CD14-positive monocyte (primary cell): Measurements from ENCODE around the gene ALDH1A3. TPM values are rescaled to one million over a fixed set of nuclear protein-coding genes. Genes with fewer than 3 reads are reported as not detected.

Experiments
- DNase-seq, 3 donors: peaks; one replicate each; pipeline ENCODE4 v3.0.0-alpha.2; 2011 to 2022
- H2AFZ ChIP-seq: 2 replicates; pipeline ENCODE4 v1.6.0; 2012; ENCODE audit warnings: mild to moderate bottlenecking, low read depth, low read length, inconsistent platforms; ENCODE audit not compliant: insufficient read depth, poor library complexity, severe bottlenecking
- H3K27ac ChIP-seq, 2 donors: 1 replicate in 1 of 2; 2 replicates in 1 of 2; pipeline ENCODE4 v1.5.1; 2012 to 2013; ENCODE audit warnings: low read length in 2 of 2, control low read depth in 1 of 2, inconsistent platforms in 1 of 2, low read depth in 1 of 2, mild to moderate bottlenecking in 1 of 2
- H3K27me3 ChIP-seq, 2 donors: one replicate each; pipeline versions ENCODE4 v1.6.0 to v1.6.1; 2011 to 2013; ENCODE audit warnings: low read length in 2 of 2; ENCODE audit not compliant: control insufficient read depth in 2 of 2, insufficient read depth in 2 of 2
- H3K36me3 ChIP-seq, 2 donors: replicated peaks in 1 of 2; 1 replicate in 1 of 2; 2 replicates in 1 of 2; pipeline versions ENCODE4 v1.5.1 to v1.6.1; 2012 to 2013; ENCODE audit warnings: low read length in 2 of 2, control low read depth in 1 of 2, inconsistent platforms in 1 of 2, mild to moderate bottlenecking in 1 of 2; ENCODE audit not compliant: insufficient read depth in 2 of 2, control insufficient read depth in 1 of 2
- H3K4me1 ChIP-seq, 2 donors: 1 replicate in 1 of 2; 2 replicates in 1 of 2; pipeline versions ENCODE4 v1.5.1 to v1.6.1; 2012 to 2013; ENCODE audit warnings: low read length in 2 of 2, control low read depth in 1 of 2, inconsistent platforms in 1 of 2, mild to moderate bottlenecking in 1 of 2, moderate library complexity in 1 of 2; ENCODE audit not compliant: insufficient read depth in 2 of 2, control insufficient read depth in 1 of 2
- H3K4me2 ChIP-seq: replicated peaks from 2 replicates; pipeline ENCODE3; 2012; ENCODE audit warnings: low read length, moderate library complexity, mild to moderate bottlenecking; ENCODE audit not compliant: poor library complexity, severe bottlenecking; ENCODE audit errors: extremely low read depth
- H3K4me3 ChIP-seq, 3 experiments: fragments of 200-600 bp in 1 of 3; sonication (generic) in 1 of 3; replicated peaks in 1 of 3; 1 replicate in 2 of 3; 2 replicates in 1 of 3; pipeline ENCODE4 v1.5.1; 2011 to 2013; ENCODE audit warnings: low read length in 3 of 3, mild to moderate bottlenecking in 3 of 3, control low read depth in 2 of 3, low read depth in 2 of 3, inconsistent platforms in 1 of 3, moderate library complexity in 1 of 3
- H3K79me2 ChIP-seq: 2 replicates; pipeline ENCODE4 v1.6.0; 2012; ENCODE audit warnings: mild to moderate bottlenecking, control low read depth, inconsistent platforms, low read length, moderate library complexity; ENCODE audit not compliant: insufficient read depth
- H3K9ac ChIP-seq: 2 replicates; pipeline ENCODE4 v1.6.0; 2017; ENCODE audit warnings: low read length, mild to moderate bottlenecking; ENCODE audit not compliant: insufficient read depth, poor library complexity, severe bottlenecking
- H3K9me3 ChIP-seq, 2 donors: replicated peaks in 1 of 2; 1 replicate in 1 of 2; 2 replicates in 1 of 2; pipeline versions ENCODE4 v1.5.1 to v1.6.1; 2012 to 2013; ENCODE audit warnings: low read length in 2 of 2, control low read depth in 1 of 2; ENCODE audit not compliant: control insufficient read depth in 1 of 2, insufficient read depth in 1 of 2
- H4K20me1 ChIP-seq: 2 replicates; pipeline ENCODE4 v1.6.0; 2012; ENCODE audit warnings: mild to moderate bottlenecking, low read length, control low read depth, moderate library complexity; ENCODE audit not compliant: insufficient read depth
- H3K27ac Mint-ChIP-seq, 7 donors: one replicate each; pipeline ENCODE4 v1.8.0; 2020; ENCODE audit warnings: mild to moderate bottlenecking in 7 of 7, mixed read lengths in 7 of 7, moderate library complexity in 6 of 7, inconsistent platforms in 2 of 7
- H3K27me3 Mint-ChIP-seq, 3 donors: one replicate each; pipeline ENCODE4 v1.8.0; 2021 to 2022; ENCODE audit warnings: low read depth in 3 of 3, mild to moderate bottlenecking in 3 of 3, mixed read lengths in 3 of 3, moderate library complexity in 3 of 3, inconsistent platforms in 1 of 3
- H3K36me3 Mint-ChIP-seq, 2 donors: one replicate each; pipeline ENCODE4 v1.8.0; 2020; ENCODE audit warnings: mixed read lengths in 2 of 2, inconsistent platforms in 1 of 2, mild to moderate bottlenecking in 1 of 2
- H3K4me1 Mint-ChIP-seq: one replicate; pipeline ENCODE4 v1.8.0; 2020; ENCODE audit warnings: mild to moderate bottlenecking, mixed read lengths
- H3K4me3 Mint-ChIP-seq, 2 donors: one replicate each; pipeline ENCODE4 v1.8.0; 2020; ENCODE audit warnings: mild to moderate bottlenecking in 2 of 2, mixed read lengths in 2 of 2, moderate library complexity in 1 of 2
- H3K9me3 Mint-ChIP-seq, 7 donors: one replicate each; pipeline ENCODE4 v1.8.0; 2020 to 2022; ENCODE audit warnings: mixed read lengths in 7 of 7, mild to moderate bottlenecking in 6 of 7, moderate library complexity in 6 of 7, inconsistent platforms in 2 of 7
- WGBS: methylation state at CpG from one replicate; pipeline ENCODE4 v1.1.5; 2013; ENCODE audit warnings: missing lambda C conversion rate; ENCODE audit not compliant: insufficient coverage; 5-methylcytosine and 5-hydroxymethylcytosine counted together
- intact Hi-C, 2 donors: fragments of 100-400 bp; cut with micrococcal nuclease; formaldehyde crosslinking; loops; one replicate each; pipeline versions ENCODE4 v1.15.0 to v1.15.1; 2023
- polyA plus RNA-seq, 3 donors: library from polyadenylated mRNA; depleted of rRNA in 1 of 3; unstranded in 2 of 3; stranded (reverse) in 1 of 3; fragments of 300-500 nt in 2 of 3; fragments of >200 nt in 1 of 3; fragmentation: Illumina TruSeq in 2 of 3; gene quantifications; 1 replicate in 2 of 3; 2 replicates in 1 of 3; pipeline ENCODE4 v1.2.3, GENCODE V29; 2012 to 2021
- TF ChIP-seq, protein P1 (sequence below): fragments of 200-600 bp; IDR thresholded peaks from one replicate; pipeline ENCODE4 v1.8.0; 2022; ENCODE audit warnings: antibody characterized with exemption, mild to moderate bottlenecking

ALDH1A3 gene
- polyA plus RNA-seq, 3 donors = not detected

DNA sequence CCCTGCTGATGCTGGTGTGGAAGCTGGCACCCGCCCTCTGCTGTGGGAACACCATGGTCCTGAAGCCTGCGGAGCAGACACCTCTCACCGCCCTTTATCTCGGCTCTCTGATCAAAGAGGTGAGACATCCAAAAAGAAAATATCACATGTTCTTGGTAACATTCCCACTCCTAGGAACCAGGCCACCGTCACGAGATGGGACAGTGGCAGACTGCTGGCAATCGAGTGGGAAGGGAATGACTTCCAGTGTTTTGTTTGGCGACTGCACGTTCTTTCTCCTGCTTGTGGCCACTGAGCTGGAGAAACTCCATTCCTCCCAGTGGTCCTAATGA lies 14.3 kb downstream of the ALDH1A3 start:
- Mint-ChIP-seq H3K4me1 (peaks cover 4% of the 10 kb centered on the region), H3K9me3 (peaks cover 0 to 1% (median 0%) of the 10 kb centered on the region in 7 donors), H3K27ac (no peak overlapping the region), H3K4me3 (no peak overlapping the region), H3K36me3 (no peaks in the 10 kb centered on the region), H3K27me3 (peaks cover 40 to 72% (median 47%) of the 10 kb centered on the region in 3 donors)
- H3K79me2 ChIP-seq = no peaks in the 10 kb centered on the region
- TF ChIP-seq, protein P1, sequence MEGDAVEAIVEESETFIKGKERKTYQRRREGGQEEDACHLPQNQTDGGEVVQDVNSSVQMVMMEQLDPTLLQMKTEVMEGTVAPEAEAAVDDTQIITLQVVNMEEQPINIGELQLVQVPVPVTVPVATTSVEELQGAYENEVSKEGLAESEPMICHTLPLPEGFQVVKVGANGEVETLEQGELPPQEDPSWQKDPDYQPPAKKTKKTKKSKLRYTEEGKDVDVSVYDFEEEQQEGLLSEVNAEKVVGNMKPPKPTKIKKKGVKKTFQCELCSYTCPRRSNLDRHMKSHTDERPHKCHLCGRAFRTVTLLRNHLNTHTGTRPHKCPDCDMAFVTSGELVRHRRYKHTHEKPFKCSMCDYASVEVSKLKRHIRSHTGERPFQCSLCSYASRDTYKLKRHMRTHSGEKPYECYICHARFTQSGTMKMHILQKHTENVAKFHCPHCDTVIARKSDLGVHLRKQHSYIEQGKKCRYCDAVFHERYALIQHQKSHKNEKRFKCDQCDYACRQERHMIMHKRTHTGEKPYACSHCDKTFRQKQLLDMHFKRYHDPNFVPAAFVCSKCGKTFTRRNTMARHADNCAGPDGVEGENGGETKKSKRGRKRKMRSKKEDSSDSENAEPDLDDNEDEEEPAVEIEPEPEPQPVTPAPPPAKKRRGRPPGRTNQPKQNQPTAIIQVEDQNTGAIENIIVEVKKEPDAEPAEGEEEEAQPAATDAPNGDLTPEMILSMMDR = no peak
- no peak overlapping the region for H3K27ac ChIP-seq
- H3K9me3 ChIP-seq = no peaks in the 10 kb centered on the region
- no peaks in the 10 kb centered on the region for H3K36me3 ChIP-seq
- no peak overlapping the region for H3K9ac ChIP-seq
- DNase-seq = no peak
- H2AFZ ChIP-seq = no peak overlapping the region
- no peaks in the 10 kb centered on the region for H3K4me1 ChIP-seq
- intact Hi-C loops = no loop called here
- no peak overlapping the region for H3K4me3 ChIP-seq
- H4K20me1 ChIP-seq = no peaks in the 10 kb centered on the region
- H3K27me3 ChIP-seq = peaks cover 15 to 43% of the 10 kb centered on the region in 2 donors
- no peak overlapping the region for H3K4me2 ChIP-seq
- 98% methylated on average over 7 of the region's 9 CpGs for WGBS

DNA sequence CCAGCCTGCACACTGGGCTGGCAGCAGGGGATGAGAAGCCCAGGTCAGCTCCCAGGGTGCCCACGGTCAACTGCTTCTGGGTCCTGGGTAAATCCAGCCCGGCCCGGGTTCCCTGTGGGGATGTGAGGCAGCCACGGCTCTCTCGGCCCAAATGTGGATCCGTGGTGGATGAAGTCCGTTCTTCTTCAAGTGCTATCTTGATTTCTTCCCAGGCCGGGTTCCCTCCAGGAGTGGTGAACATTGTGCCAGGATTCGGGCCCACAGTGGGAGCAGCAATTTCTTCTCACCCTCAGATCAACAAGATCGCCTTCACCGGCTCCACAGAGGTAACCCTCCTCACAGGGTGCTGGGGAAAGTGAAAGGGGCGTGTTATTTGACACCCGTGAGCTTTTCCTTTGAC lies 16.1 kb downstream of the ALDH1A3 start:
- no peak overlapping the region for H3K9ac ChIP-seq
- intact Hi-C loops = no loop called here
- no peaks in the 10 kb centered on the region for H3K4me1 Mint-ChIP-seq
- no peaks in the 10 kb centered on the region for H3K4me1 ChIP-seq
- peaks cover 2 to 29% of the 10 kb centered on the region in 2 donors for H3K27me3 ChIP-seq
- no peaks in the 10 kb centered on the region for H4K20me1 ChIP-seq
- no peak for DNase-seq
- peaks cover 23 to 59% (median 31%) of the 10 kb centered on the region in 3 donors for H3K27me3 Mint-ChIP-seq
- no peaks in the 10 kb centered on the region for H3K36me3 Mint-ChIP-seq
- H3K27ac Mint-ChIP-seq = peak overlapping the region in 1 of 7 donors; percentile 28
- H3K36me3 ChIP-seq = no peaks in the 10 kb centered on the region
- no peak overlapping the region for H3K4me3 ChIP-seq
- TF ChIP-seq, protein P1 = no peak
- no peak overlapping the region for H3K4me3 Mint-ChIP-seq
- H2AFZ ChIP-seq = no peak overlapping the region
- no peak overlapping the region for H3K27ac ChIP-seq
- no peak overlapping the region for H3K4me2 ChIP-seq
- H3K79me2 ChIP-seq = no peaks in the 10 kb centered on the region
- no peaks in the 10 kb centered on the region for H3K9me3 ChIP-seq
- WGBS = 94% methylated on average over 5 of the region's 13 CpGs
- peaks cover 0 to 1% (median 0%) of the 10 kb centered on the region in 7 donors for H3K9me3 Mint-ChIP-seq
